K562 (cell line): ENCODE data around the gene TNFSF4. TPM values are rescaled to one million over a fixed set of nuclear protein-coding genes. Genes with fewer than 3 reads are reported as not detected.

ENCODE experiments used
- ATAC-seq: fragments of 200-7000 bp; cut with Tn5 transposase; 3 replicates; pipeline ENCODE4 v1.9.1; 2020; ENCODE audit warnings: moderate library complexity
- BruUV-seq: library from RNA; stranded (reverse); fragments of 400-500 nt; replicated peaks from 2 replicates; lab custom pipeline; 2021; lab: Mats Ljungman, UMichigan
- CTCF ChIA-PET: fragments of 300-600 bp; formaldehyde crosslinking; extraction: SDS; loops from one replicate; lab custom pipeline; 2021; ENCODE audit warnings: low intra/inter-chr PET ratio; lab: Yijun Ruan, JAX
- POLR2A ChIA-PET: fragments of 300-600, 350-650 bp; sonication (Branson Sonifier 250); formaldehyde crosslinking; extraction: SDS; loops from one replicate; lab custom pipeline; 2021; ENCODE audit warnings: antibody characterized with exemption, inconsistent platforms; lab: Yijun Ruan, JAX
- DNase-seq, 4 experiments: peaks; one replicate each; pipeline versions ENCODE4 v3.0.0 to v3.0.0-alpha.2; 2011 to 2018; ENCODE audit warnings: low spot score in 3 of 4, mixed read lengths in 3 of 4; ENCODE audit errors: extremely low read depth in 1 of 4
- FAIRE-seq: peaks from 2 replicates; lab custom pipeline; 2011; peaks lifted over from hg19 to GRCh38; lab: Jason Lieb, UNC
- H2AFZ ChIP-seq: 2 replicates; pipeline ENCODE4 v1.6.0; 2011; ENCODE audit warnings: low read depth, low read length, control low read depth, inconsistent platforms
- H3K27ac ChIP-seq: fragments of 200-600 bp; 3 replicates; pipeline ENCODE4 v1.8.0; 2011; ENCODE audit warnings: low read depth, mild to moderate bottlenecking, control low read depth, inconsistent platforms, low read length, moderate library complexity, mixed read lengths; ENCODE audit errors: extremely low read depth
- H3K27me3 ChIP-seq, 2 experiments: fragments of 300-600 bp in 1 of 2; 2 replicates in 1 of 2; 3 replicates in 1 of 2; pipeline versions ENCODE4 v1.6.0 to v1.8.0; 2011; ENCODE audit warnings: inconsistent platforms in 2 of 2, low read length in 2 of 2, mild to moderate bottlenecking in 1 of 2, mixed read lengths in 1 of 2, moderate library complexity in 1 of 2; ENCODE audit not compliant: control insufficient read depth in 2 of 2, insufficient read depth in 2 of 2
- H3K36me3 ChIP-seq: fragments of 300-600 bp; 3 replicates; pipeline ENCODE4 v1.8.0; 2011; ENCODE audit warnings: mild to moderate bottlenecking, low read length, inconsistent platforms; ENCODE audit not compliant: control insufficient read depth, insufficient read depth
- H3K4me1 ChIP-seq, 2 experiments: fragments of 200-600 bp in 1 of 2; replicated peaks in 1 of 2; 2 replicates in 1 of 2; 3 replicates in 1 of 2; pipeline versions ENCODE4 v1.5.1 to v1.8.0; 2011; ENCODE audit warnings: inconsistent platforms in 2 of 2, low read length in 2 of 2, mild to moderate bottlenecking in 1 of 2, mixed read lengths in 1 of 2, moderate library complexity in 1 of 2; ENCODE audit not compliant: control insufficient read depth in 2 of 2, insufficient read depth in 2 of 2
- H3K4me2 ChIP-seq: 2 replicates; pipeline ENCODE4 v1.6.1; 2011; ENCODE audit warnings: low read length, control low read depth, inconsistent platforms, mixed read lengths; ENCODE audit not compliant: insufficient read depth
- H3K4me3 ChIP-seq: fragments of 200-600 bp; sonication (generic), shearing (Covaris generic); 2 replicates; pipeline ENCODE4 v1.5.1; 2016; ENCODE audit warnings: control low read depth, inconsistent platforms
- H3K79me2 ChIP-seq: fragments of 200-600 bp; 3 replicates; pipeline ENCODE4 v1.8.0; 2011; ENCODE audit warnings: low read length, inconsistent platforms; ENCODE audit not compliant: control insufficient read depth, insufficient read depth
- H3K9ac ChIP-seq, 2 experiments: 2 replicates each; pipeline versions ENCODE4 v1.6.0 to v1.6.1; 2011; ENCODE audit warnings: low read depth in 2 of 2, low read length in 2 of 2, control low read depth in 1 of 2, inconsistent platforms in 1 of 2, mild to moderate bottlenecking in 1 of 2, mixed read lengths in 1 of 2; ENCODE audit not compliant: insufficient read depth in 1 of 2
- H3K9me1 ChIP-seq: one replicate; pipeline ENCODE4 v1.6.0; 2011; ENCODE audit warnings: inconsistent platforms, mild to moderate bottlenecking, low read length, moderate library complexity; ENCODE audit not compliant: control insufficient read depth, insufficient read depth
- H3K9me3 ChIP-seq: replicated peaks from 2 replicates; pipeline ENCODE4 v1.5.1; 2011; ENCODE audit warnings: low read depth, low read length, inconsistent platforms; ENCODE audit not compliant: control insufficient read depth, insufficient read depth
- H4K20me1 ChIP-seq: replicated peaks from 2 replicates; pipeline ENCODE4 v1.6.1; 2011; ENCODE audit warnings: low read length, inconsistent platforms, mixed read lengths; ENCODE audit not compliant: control insufficient read depth, insufficient read depth
- CEBPB ChIP-seq: fragments of 450-650 bp; IDR thresholded peaks from 2 replicates; pipeline ENCODE4 v1.6.1; 2016; ENCODE audit warnings: missing genetic modification characterization, missing compliant biosample characterization
- EP400 ChIP-seq: fragments of 450-650 bp; IDR thresholded peaks from 2 replicates; pipeline ENCODE4 v1.6.1; 2017; ENCODE audit warnings: antibody characterized with exemption, mild to moderate bottlenecking, moderate library complexity
- MTA2 ChIP-seq: fragments of 450-650 bp; IDR thresholded peaks from 2 replicates; pipeline ENCODE4 v1.6.1; 2016; ENCODE audit warnings: low read depth
- WGBS: fragments of 100-300 bp; shearing (Covaris generic); methylation state at CpG from one replicate; pipeline ENCODE4 v1.1.6; 2016; ENCODE audit warnings: low coverage, mixed read lengths; ENCODE audit not compliant: insufficient coverage; ENCODE audit errors: missing lambda C conversion rate; 5-methylcytosine and 5-hydroxymethylcytosine counted together
- in situ Hi-C: fragments of 300-500 bp; cut with MboI; formaldehyde crosslinking; loops from 4 replicates; pipeline ENCODE4 v1.15.0; 2018; ENCODE audit warnings: inconsistent platforms, mixed read lengths
- intact Hi-C: fragments of 100-400 bp; cut with micrococcal nuclease; formaldehyde crosslinking; loops from 2 replicates; pipeline ENCODE4 v1.14.2; 2022
- polyA plus RNA-seq, 8 experiments: library from polyadenylated mRNA; depleted of rRNA in 4 of 8; stranded (reverse) in 5 of 8; unstranded in 3 of 8; fragments of >200 nt; fragmentation: Nextera tagmentation in 2 of 8; fragmentation: Illumina TruSeq in 1 of 8; extraction: Ambion mirVana in 2 of 8; extraction: Trizol in 1 of 8; gene quantifications; 2 replicates each; pipeline versions ENCODE4 v1.2.1 to v1.2.3, GENCODE V29; 2011 to 2014; ENCODE audit warnings: inconsistent platforms in 1 of 8, missing spikeins in 1 of 8
- total RNA-seq, 7 experiments: library from RNA; depleted of rRNA in 6 of 7; stranded (reverse); fragments of >200 nt in 6 of 7; fragmentation: Illumina TruSeq in 2 of 7; extraction: Trizol in 2 of 7; gene quantifications; 2 replicates each; pipeline versions ENCODE4 v1.2.1 to v1.2.3, GENCODE V29; 2011 to 2021; ENCODE audit warnings: low replicate concordance in 1 of 7

TNFSF4 gene
- total and polyA plus RNA-seq, 9 of the 15 experiments (the other 6 are each of a cell fraction or from before 2014, with no cell fraction given) = 0.08 to 0.23 (median 0.15) TPM; not detected in 1

GRCh38 chr1:173148971-173149370 is 58.2 kb downstream of the TNFSF4 start:
- no peak overlapping the region for H3K4me3 ChIP-seq
- H3K4me1 ChIP-seq = no peaks in the 10 kb centered on the region
- FAIRE-seq = no peak
- DNase-seq = no peak
- H3K79me2 ChIP-seq = no peaks in the 10 kb centered on the region
- no TSS peak for BruUV-seq
- no peaks in the 10 kb centered on the region for H4K20me1 ChIP-seq
- no peak overlapping the region for H3K9ac ChIP-seq
- no peaks in the 10 kb centered on the region for H3K36me3 ChIP-seq
- peaks cover 0 to 6% of the 10 kb centered on the region in 2 experiments; a peak in 1 of 5 replicates for H3K27me3 ChIP-seq
- no peaks in the 10 kb centered on the region for H3K9me1 ChIP-seq
- intact Hi-C loops = no loop called here
- H2AFZ ChIP-seq = no peak overlapping the region
- H3K27ac ChIP-seq = no peak overlapping the region
- TF ChIP-seq MTA2 (no peak), EP400 (no peak)
- in situ Hi-C loops = no loop called here
- POLR2A ChIA-PET = interaction anchor here (0.5 kb wide), 1 partner anchor 26 kb away, joined by 3 read pairs; no protein-coding TSS in a partner anchor
- no peak for ATAC-seq
- no peaks in the 10 kb centered on the region for H3K9me3 ChIP-seq
- WGBS = 8% methylated on average over 2 of the region's 2 CpGs
- CTCF ChIA-PET = no interaction called here
- no peak overlapping the region for H3K4me2 ChIP-seq

DNA sequence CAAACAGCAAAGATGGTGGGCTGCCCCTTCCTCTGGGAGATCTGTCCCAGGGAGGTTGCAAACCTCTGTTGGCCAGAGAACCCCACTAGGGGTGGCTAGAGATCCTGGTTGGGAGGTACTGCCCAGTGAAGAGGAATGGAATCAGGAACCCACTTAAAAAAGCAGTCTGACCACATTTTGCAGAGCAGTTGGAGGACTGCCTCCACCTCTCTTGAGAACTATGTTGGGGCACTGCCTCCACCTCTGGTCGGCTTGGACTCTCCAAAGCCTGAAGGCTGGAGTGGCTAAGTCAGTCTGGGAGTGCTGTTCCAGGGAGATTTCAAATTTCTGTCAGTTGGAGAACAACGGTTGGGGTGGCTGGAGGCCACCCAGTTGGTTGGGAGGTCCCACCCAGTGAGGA is 58.6 kb downstream of the TNFSF4 start:
- Histone ChIP-seq H3K4me1 (no peaks in the 10 kb centered on the region), H3K36me3 (no peaks in the 10 kb centered on the region), H3K4me2 (no peak overlapping the region), H3K27ac (no peak overlapping the region), H3K4me3 (no peak overlapping the region), H3K27me3 (peaks cover 0 to 6% of the 10 kb centered on the region in 2 experiments; a peak in 1 of 5 replicates), H3K9me3 (no peaks in the 10 kb centered on the region), H2AFZ (no peak overlapping the region), H4K20me1 (no peaks in the 10 kb centered on the region), H3K79me2 (no peaks in the 10 kb centered on the region), H3K9ac (no peak overlapping the region), H3K9me1 (no peaks in the 10 kb centered on the region)
- CTCF ChIA-PET = no interaction called here
- POLR2A ChIA-PET = no interaction called here
- no peak for ATAC-seq
- DNase-seq = no peak
- TF ChIP-seq CEBPB = no peak
- 0% methylated on average over 2 of the region's 2 CpGs for WGBS
- FAIRE-seq = no peak
- intact Hi-C loops (no loop called here), in situ Hi-C loops (no loop called here)
- no TSS peak for BruUV-seq
